Fibroblast of peridontal ligament (primary cell): ENCODE data around the gene THSD7A.
A peak's percentile ranks its signal among the peaks of the same experiment; 100 is the strongest.

Experiments
- DNase-seq: peaks from one replicate; pipeline ENCODE4 v3.0.0-alpha.2; 2010; ENCODE audit errors: extremely low read depth

The THSD7A gene

GRCh38 chr7:11817111-11817740 is 14.8 kb downstream of the THSD7A start:
- no peak for DNase-seq

- no peak for DNase-seq
Observed at GRCh38 chr7:11811709-11812108, 20.3 kb downstream of the THSD7A start.

GRCh38 chr7:11810043-11810625 is 21.9 kb downstream of the THSD7A start:
- no peak for DNase-seq

GRCh38 chr7:11807000-11807399 is 25.0 kb downstream of the THSD7A start:
- no peak for DNase-seq

- no peak for DNase-seq
Observed at GRCh38 chr7:11804621-11805020, 27.4 kb downstream of the THSD7A start.

- DNase-seq, result no peak
Observed at GRCh38 chr7:11795231-11795630, 36.8 kb downstream of the THSD7A start.

GRCh38 chr7:11792166-11792565 is 39.8 kb downstream of the THSD7A start:
- DNase-seq, result no peak

GRCh38 chr7:11788568-11788967 is 43.4 kb downstream of the THSD7A start:
- no peak for DNase-seq

GRCh38 chr7:11787534-11787933 is 44.5 kb downstream of the THSD7A start:
- DNase-seq, result no peak

GRCh38 chr7:11786186-11786585 is 45.8 kb downstream of the THSD7A start:
- no peak for DNase-seq

- DNase-seq, result no peak
Observed at GRCh38 chr7:11784769-11785536, 47.0 kb downstream of the THSD7A start.

GRCh38 chr7:11779864-11780674 is 51.9 kb downstream of the THSD7A start:
- DNase-seq, result no peak

GRCh38 chr7:11776039-11776438 is 56.0 kb downstream of the THSD7A start:
- DNase-seq, result no peak

GRCh38 chr7:11775401-11775800 is 56.6 kb downstream of the THSD7A start:
- no peak for DNase-seq

GRCh38 chr7:11768263-11768662 is 63.7 kb downstream of the THSD7A start:
- no peak for DNase-seq

GRCh38 chr7:11767148-11767547 is 64.8 kb downstream of the THSD7A start:
- no peak for DNase-seq

GRCh38 chr7:11760372-11760771 is 71.6 kb downstream of the THSD7A start:
- peak; percentile 56 for DNase-seq

GRCh38 chr7:11758627-11759111 is 73.3 kb downstream of the THSD7A start:
- DNase-seq, result peak; percentile 3

GRCh38 chr7:11757153-11757552 is 74.8 kb downstream of the THSD7A start:
- no peak for DNase-seq

GRCh38 chr7:11754933-11755332 is 77.1 kb downstream of the THSD7A start:
- no peak for DNase-seq

- no peak for DNase-seq
Observed at GRCh38 chr7:11754123-11754522, 77.9 kb downstream of the THSD7A start.

GRCh38 chr7:11753433-11753832 is 78.6 kb downstream of the THSD7A start:
- no peak for DNase-seq
